Measurements from ENCODE around the gene MADCAM1. TPM values are rescaled to one million over a fixed set of nuclear protein-coding genes. Genes with fewer than 3 reads are reported as not detected.
"Not testable (repeated sequence)": the region's sequence is repeated elsewhere in the genome, so short reads cannot be mapped to it uniquely, and the experiment has no call there.

The MADCAM1 gene
- total RNA-seq, 2 donors from 2014 or later, result 3.1 to 5.9 TPM

DNA sequence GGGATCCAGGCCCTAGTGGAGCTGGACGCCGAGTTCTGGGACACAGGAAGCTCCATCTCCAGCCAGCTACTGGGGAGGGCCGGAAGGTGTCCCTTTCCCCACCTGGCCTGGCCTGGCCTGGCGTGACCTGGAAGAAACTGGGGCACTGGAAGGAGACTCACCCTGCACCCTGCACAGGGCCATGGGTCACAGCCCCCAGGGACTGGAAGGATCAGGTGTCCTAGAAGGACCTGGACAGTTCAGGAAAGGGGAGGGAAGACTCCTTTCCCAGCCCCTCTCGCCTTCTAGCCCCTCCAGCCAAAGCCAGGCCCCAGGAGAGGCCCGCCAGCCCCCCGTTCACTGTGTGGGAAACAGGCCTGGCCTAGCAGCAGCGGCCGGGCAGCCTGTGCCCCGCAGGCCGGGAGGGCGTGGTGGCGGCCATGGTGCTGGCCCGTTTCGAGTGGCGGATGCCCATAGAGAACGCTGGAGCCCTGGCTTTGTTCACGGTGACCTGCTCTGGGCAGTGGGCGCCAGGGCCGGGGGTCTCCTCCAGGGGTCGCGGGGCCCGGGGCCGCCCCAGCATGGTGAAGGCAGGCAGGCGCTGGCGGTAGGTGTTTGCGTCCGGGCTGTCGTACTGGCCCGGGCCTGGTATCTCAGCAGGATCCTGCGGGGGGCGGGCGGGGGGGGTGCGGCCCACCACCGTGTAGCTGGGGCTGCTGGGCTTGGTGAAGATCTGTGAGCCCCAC, 32.6 kb upstream of the MADCAM1 start:
- no peak for ATAC-seq

DNA sequence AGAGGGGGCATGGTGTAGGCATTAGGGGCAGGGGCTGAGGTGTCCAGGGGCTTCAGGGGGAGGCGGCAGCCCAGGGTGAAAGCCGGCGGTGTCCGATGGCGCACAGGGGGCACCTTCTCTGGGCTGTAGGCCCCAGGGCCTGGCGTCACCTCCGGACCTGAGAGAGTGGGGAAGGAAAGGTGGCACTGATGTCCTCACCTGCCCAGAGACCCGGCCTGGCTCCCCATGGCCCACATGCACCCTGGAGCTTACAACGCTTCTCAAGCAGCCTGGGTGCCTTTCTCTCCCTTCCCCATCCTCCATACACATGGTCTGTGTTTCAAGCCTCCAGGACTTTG, 32.1 kb upstream of the MADCAM1 start:
- DNase-seq (no peak), ATAC-seq (no peak)
- intact Hi-C loops (cut with DNase I, micrococcal nuclease), result no loop called here

More for the DNA sequence above, 32.6 kb upstream of the MADCAM1 start:
- DNase-seq, result no peak
- intact Hi-C loops (cut with DNase I, micrococcal nuclease), result no loop called here

- DNase-seq, result no peak
- intact Hi-C loops (cut with DNase I, micrococcal nuclease), result no loop called here
- no peak for ATAC-seq
These were observed 31.1 kb upstream of the MADCAM1 start for GRCh38 chr19:465056-465816.

- no peak for ATAC-seq
- no peak for DNase-seq
- intact Hi-C loops (cut with DNase I, micrococcal nuclease), result no loop called here
These were observed 28.7 kb upstream of the MADCAM1 start for GRCh38 chr19:467554-467953.

- DNase-seq (no peak), ATAC-seq (no peak)
- intact Hi-C loops (cut with DNase I, micrococcal nuclease), result no loop called here
These were observed 27.6 kb upstream of the MADCAM1 start for GRCh38 chr19:468587-469256.

GRCh38 chr19:469833-470232, 26.5 kb upstream of the MADCAM1 start:
- intact Hi-C loops (cut with DNase I, micrococcal nuclease), result no loop called here
- DNase-seq, result no peak
- ATAC-seq, result no peak

GRCh38 chr19:470701-471100, 25.6 kb upstream of the MADCAM1 start:
- intact Hi-C loops (cut with DNase I, micrococcal nuclease), result no loop called here
- DNase-seq, result no peak
- ATAC-seq, result no peak

DNA sequence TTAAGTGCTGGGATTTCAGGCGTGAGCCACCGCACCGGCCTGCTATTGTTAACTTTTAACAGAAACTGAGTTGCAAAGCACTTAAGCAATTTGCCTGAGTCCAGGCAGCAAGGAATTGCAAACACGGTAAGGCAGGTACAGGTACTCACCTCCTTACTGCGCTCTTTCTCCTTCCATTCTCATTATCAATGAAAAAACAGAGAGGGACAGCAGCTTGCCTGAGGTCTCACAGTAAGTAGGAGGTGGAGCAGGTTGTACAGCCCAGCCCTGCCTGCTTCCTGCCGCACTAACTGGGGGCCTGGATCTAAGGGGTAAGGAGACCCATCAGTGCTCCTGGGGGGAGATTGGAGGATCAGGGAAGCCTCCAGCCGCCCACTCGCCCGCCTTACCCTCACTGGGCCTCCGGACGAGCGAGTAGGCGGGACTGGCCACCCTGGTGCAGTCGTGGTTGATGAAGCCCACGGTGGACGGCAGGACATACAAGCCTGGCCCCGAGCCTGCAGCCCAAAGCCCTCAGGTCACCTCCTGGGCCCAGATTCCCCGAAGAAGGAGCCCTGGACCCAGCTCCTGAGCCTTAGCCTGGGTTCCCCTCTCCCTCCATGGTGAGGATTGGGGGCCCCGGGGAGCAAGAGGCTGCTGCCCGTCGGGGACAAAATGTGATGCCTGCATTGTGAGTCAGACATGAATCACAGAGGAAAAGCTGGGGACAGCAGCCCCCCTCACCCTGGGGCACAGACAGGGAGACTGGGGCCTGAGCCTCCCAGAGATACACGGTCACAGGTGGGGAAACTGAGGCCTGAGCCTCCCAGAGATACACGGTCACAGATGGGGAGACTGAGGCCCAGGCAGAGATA, 24.1 kb upstream of the MADCAM1 start:
- ATAC-seq (no peak), DNase-seq (no peak)
- intact Hi-C loops (cut with DNase I, micrococcal nuclease), result no loop called here

DNA sequence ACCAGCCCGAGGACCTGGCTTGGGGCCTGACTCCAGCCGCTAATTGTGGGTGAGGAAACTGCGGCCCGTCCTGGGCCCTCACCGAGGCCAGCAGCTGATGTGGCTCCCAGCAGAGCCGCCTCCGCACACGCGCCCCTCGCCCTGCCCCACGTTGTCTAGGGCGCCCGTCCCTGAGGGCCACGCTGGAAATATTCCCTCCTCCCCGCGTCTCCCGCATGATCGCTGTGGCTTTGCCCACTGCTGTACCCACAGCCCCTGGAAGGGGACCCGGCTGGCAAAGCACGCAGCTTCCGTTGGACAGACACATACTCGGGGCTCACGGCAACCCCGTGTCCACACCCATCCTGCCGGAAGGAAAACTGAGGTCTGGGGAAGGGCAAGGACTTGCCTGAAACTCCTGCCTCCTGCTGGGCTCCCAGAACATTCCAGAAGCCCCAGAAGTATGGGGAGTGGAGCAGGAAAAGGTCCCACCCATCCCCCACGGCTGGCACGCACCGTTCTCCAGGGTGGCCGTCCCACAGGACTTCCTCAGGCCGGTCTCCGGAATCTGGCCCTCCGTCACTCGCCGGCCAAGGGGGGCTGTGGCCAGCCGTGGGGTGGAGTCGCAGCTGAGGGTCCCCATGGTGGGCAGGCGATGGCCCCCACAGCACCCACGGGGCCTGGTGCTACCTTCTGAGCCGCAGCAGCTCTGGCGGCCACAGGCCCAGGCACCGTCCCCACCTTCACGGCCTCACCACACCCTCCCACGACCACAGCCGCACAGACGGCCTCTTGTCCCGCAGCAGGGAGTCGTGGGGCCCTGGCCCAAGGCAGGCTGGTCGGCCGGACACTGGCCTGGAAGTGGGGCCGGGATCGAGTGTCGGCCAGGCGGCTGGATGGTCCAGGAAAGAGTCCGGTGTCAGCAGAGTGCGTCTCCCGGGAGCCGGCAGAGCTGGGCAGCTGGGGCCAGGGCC, 21.9 kb upstream of the MADCAM1 start:
- ATAC-seq (no peak), DNase-seq (no peak)
- intact Hi-C loops (cut with DNase I, micrococcal nuclease), result no loop called here

DNA sequence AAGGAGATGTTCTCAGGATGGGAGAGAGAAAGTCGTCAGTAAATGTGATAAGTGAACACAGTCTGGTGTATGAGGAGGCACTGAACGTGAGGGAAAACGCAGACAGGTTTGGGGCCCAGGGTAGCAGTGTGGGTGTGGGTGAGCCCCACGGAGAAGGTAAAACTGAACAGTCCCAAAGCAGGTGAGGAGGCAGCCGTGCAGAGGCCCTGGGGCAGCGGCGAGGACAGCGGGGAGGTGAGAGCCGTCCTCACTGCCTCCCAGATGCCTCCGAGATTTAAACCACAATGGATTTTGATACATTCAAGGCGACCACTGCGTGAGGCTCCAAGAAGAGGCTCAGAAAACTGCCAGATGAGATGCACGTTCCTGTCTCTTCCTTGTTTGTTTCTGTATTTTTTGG, 20.9 kb upstream of the MADCAM1 start:
- intact Hi-C loops (cut with DNase I, micrococcal nuclease), result no loop called here
- ATAC-seq, result no peak
- no peak for DNase-seq

- ATAC-seq, result no peak
- intact Hi-C loops (cut with DNase I, micrococcal nuclease), result no loop called here
- DNase-seq, result no peak
These were observed 17.9 kb upstream of the MADCAM1 start for GRCh38 chr19:478236-478903.

DNA sequence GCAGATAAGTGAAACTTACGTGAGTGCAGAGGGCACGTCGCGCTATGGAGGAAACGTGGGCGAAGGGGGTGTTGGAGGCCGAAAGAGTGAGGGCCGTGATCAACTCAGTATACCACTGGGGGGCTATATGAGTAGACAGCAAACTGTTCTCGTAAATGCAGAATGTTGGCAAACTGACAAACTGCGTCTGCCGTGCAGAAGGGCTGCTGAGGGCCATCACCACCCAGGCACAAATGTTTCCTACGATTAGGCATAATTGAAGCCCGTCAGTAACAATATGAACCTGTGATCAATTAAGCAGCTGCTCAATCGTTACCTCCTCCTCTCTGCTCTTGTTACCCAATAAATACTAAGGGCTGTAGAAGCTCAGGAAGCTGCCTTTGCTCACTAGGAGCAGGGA, 17.3 kb upstream of the MADCAM1 start:
- DNase-seq (no peak), ATAC-seq (no peak)
- intact Hi-C loops (cut with DNase I, micrococcal nuclease), result no loop called here

DNA sequence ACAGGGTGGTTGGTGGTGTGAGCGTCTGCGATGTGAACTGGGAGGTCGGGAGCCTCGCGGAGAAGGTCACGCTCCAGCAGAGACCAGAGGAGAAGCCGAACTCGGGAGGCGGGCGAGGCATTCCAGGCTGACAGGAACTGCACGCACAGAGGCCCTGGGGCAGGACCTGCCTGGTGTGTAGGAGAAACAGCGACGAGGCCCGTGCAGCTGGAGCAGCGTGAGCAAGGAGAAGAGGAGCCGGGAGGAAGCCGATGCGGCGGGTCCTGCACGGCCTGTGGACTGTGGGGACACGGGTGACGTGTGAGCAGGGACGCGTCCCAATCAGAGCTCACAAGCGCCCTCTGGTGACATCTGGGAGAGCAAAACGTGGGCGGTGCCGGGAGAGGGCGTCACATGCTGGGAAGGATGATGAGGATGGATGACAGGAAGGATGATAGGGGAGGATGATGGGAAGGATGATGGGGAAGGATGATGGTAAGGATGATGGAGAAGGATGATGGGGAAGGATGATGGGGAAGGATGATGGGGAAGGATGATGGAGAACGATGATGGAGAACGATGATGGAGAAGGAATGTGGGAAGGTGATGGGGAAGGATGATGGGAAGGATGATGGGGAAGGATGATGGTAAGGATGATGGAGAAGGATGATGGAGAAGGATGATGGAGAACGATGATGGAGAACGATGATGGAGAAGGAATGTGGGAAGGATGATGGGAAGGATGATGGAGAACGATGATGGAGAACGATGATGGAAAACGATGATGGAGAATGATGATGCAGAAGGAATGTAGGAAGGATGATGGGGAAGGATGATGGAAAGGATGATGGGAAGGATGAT, 16.1 kb upstream of the MADCAM1 start:
- intact Hi-C loops (cut with DNase I, micrococcal nuclease), result loop anchor here in 1 of 2 donors (10.0 kb wide), 1 partner anchor 75 kb away; the partner anchor contains the start of gene C2CD4C

DNA sequence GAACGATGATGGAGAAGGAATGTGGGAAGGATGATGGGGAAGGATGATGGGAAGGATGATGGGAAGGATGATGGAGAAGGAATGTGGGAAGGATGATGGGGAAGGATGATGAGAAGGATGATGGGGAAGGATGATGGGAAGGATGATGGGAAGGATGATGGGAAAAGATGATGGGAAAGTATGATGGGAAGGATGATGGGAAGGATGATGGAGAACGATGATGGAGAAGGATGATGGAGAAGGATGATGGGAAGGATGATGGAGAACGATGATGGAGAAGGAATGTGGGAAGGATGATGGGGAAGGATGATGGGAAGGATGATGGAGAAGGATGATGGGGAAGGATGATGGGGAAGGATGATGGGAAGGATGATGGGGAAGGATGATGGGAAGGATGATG, 15.2 kb upstream of the MADCAM1 start:
- not testable (repeated sequence) for ATAC-seq, DNase-seq
- intact Hi-C loops (cut with DNase I, micrococcal nuclease), result loop anchor here in 1 of 2 donors (10.0 kb wide), 1 partner anchor 76 kb away; the partner anchor contains the start of gene C2CD4C

More for the DNA sequence above, 16.1 kb upstream of the MADCAM1 start:
- ATAC-seq, result peak; percentile 95
- peak; percentile 62 to 87 for DNase-seq

- no peak for ATAC-seq
- DNase-seq, result no peak
- intact Hi-C loops (cut with DNase I, micrococcal nuclease), result loop anchor here in 1 of 2 donors (10.0 kb wide), 1 partner anchor 78 kb away; the partner anchor contains the start of gene C2CD4C
These were observed 13.9 kb upstream of the MADCAM1 start for GRCh38 chr19:482186-483041.

Measured in left colon (tissue), 2 donors.